Prostate gland (tissue), 2 donors: Measurements from ENCODE around the gene PKNOX2. TPM values are rescaled to one million over a fixed set of nuclear protein-coding genes. Genes with fewer than 3 reads are reported as not detected.

Experiments used
- DNase-seq: peaks from one replicate; pipeline ENCODE4 v3.0.0-alpha.2; 2019; ENCODE audit warnings: low spot score
- H3K27ac ChIP-seq, 2 donors: fragments of 200-600 bp; sonication (generic); 2 replicates each; pipeline ENCODE4 v1.5.1; 2017 to 2019
- H3K27me3 ChIP-seq: fragments of 200-600 bp; sonication (generic); replicated peaks from 2 replicates; pipeline ENCODE4 v1.5.1; 2019; ENCODE audit not compliant: insufficient read depth
- H3K36me3 ChIP-seq, 2 donors: fragments of 200-600 bp; sonication (generic); 1 replicate in 1 of 2; 2 replicates in 1 of 2; pipeline versions ENCODE4 v1.5.1 to v1.8.1; 2017 to 2019
- H3K4me1 ChIP-seq: fragments of 200-600 bp; sonication (generic); replicated peaks from 2 replicates; pipeline ENCODE4 v1.5.1; 2019
- H3K4me3 ChIP-seq, 2 donors: fragments of 200-600 bp; sonication (generic); 2 replicates each; pipeline ENCODE4 v1.5.1; 2017 to 2019
- H3K9me3 ChIP-seq: fragments of 200-600 bp; sonication (generic); 2 replicates; pipeline ENCODE4 v1.5.1; 2017
- POLR2A ChIP-seq: fragments of 450-650 bp; IDR thresholded peaks from one replicate; pipeline ENCODE4 v1.6.1; 2016; ENCODE audit warnings: antibody characterized with exemption, mild to moderate bottlenecking
- POLR2AphosphoS5 ChIP-seq: sonication (generic); formaldehyde crosslinking; IDR thresholded peaks from one replicate; pipeline ENCODE4 v1.6.1; 2017; ENCODE audit warnings: antibody characterized with exemption
- WGBS: methylation state at CpG from one replicate; pipeline ENCODE4 v1.1.5; 2018; 5-methylcytosine and 5-hydroxymethylcytosine counted together
- intact Hi-C: fragments of 100-400 bp; cut with DNase I; formaldehyde crosslinking; loops from one replicate; pipeline ENCODE4 v1.14.2; 2022
- total RNA-seq, 2 donors: library from RNA; depleted of rRNA; stranded (reverse); fragments of >200 nt; gene quantifications; one replicate each; pipeline ENCODE4 v1.1.0, GENCODE V29; 2016
- TF ChIP-seq, protein P1 (sequence below), 4 experiments: fragments of 200-600 bp in 2 of 4; fragments of 450-650 bp in 2 of 4; sonication (generic) in 2 of 4; IDR thresholded peaks; 1 replicate in 3 of 4; 2 replicates in 1 of 4; pipeline ENCODE4 v1.5.1; 2016 to 2019; ENCODE audit warnings: antibody characterized with exemption in 4 of 4, mild to moderate bottlenecking in 2 of 4, moderate library complexity in 2 of 4

Gene PKNOX2
- total RNA-seq, 2 donors from 2014 or later: 12.3 to 14.7 TPM

DNA sequence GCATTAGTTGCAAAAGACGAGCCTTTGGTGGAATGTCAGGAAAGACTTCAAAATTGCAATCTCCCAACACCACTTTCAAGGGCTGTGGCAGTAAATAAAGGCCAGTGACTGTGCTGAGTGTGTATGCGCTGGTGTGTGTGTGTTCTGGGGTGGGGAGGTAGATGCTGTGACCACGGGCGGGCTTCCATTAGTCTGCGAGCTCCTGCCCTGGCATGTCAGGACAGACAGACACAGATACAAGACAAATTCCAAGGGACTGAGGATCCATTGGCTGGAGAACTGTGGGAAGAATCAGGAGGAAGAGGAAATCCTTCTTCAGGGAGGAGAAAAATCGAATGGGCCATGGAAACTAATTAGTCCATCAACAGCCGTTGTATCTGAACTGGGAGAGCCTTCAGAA lies 248.0 kb downstream of the PKNOX2 start:
- H3K36me3 ChIP-seq: no peaks in the 10 kb centered on the region
- DNase-seq: no peak
- H3K27ac ChIP-seq: no peak overlapping the region
- TF ChIP-seq POLR2A (no peak), POLR2AphosphoS5 (no peak)
- TF ChIP-seq, protein P1, sequence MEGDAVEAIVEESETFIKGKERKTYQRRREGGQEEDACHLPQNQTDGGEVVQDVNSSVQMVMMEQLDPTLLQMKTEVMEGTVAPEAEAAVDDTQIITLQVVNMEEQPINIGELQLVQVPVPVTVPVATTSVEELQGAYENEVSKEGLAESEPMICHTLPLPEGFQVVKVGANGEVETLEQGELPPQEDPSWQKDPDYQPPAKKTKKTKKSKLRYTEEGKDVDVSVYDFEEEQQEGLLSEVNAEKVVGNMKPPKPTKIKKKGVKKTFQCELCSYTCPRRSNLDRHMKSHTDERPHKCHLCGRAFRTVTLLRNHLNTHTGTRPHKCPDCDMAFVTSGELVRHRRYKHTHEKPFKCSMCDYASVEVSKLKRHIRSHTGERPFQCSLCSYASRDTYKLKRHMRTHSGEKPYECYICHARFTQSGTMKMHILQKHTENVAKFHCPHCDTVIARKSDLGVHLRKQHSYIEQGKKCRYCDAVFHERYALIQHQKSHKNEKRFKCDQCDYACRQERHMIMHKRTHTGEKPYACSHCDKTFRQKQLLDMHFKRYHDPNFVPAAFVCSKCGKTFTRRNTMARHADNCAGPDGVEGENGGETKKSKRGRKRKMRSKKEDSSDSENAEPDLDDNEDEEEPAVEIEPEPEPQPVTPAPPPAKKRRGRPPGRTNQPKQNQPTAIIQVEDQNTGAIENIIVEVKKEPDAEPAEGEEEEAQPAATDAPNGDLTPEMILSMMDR (IDR thresholded peaks at IDR 0.05): no peak
- H3K4me1 ChIP-seq: no peaks in the 10 kb centered on the region
- no peak overlapping the region for H3K4me3 ChIP-seq
- H3K9me3 ChIP-seq: no peaks in the 10 kb centered on the region
- H3K27me3 ChIP-seq: no peaks in the 10 kb centered on the region
- intact Hi-C loops: no loop called here
- WGBS: 77% methylated on average over 7 of the region's 7 CpGs

DNA sequence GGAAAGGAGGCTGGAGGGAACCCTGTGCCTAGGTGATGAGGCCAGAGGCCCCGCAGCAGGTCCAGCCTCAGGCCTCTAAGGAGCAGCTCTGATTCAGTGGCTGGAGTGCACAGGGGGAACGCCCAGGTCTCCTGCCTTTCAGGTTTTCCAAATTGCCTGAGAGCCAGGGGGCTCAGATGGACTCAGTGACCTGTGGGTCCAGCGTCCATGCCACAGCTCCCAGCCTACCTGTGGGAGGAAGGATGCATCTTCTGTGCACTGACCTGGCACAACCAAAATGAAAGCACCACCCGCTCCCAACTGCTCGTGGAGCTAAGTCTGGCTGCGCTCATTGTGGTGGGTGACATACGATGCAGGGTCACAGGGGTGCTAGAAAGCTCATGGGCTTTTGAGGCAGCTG lies 248.7 kb downstream of the PKNOX2 start:
- no peaks in the 10 kb centered on the region for H3K27me3 ChIP-seq
- no peaks in the 10 kb centered on the region for H3K36me3 ChIP-seq
- no peak overlapping the region for H3K4me3 ChIP-seq
- WGBS: 84% methylated on average over 7 of the region's 7 CpGs
- DNase-seq: no peak
- no peaks in the 10 kb centered on the region for H3K9me3 ChIP-seq
- intact Hi-C loops: no loop called here
- H3K27ac ChIP-seq: no peak overlapping the region
- H3K4me1 ChIP-seq: no peaks in the 10 kb centered on the region
- TF ChIP-seq POLR2AphosphoS5 (no peak), POLR2A (no peak)
- TF ChIP-seq, protein P1 (IDR thresholded peaks at IDR 0.05): no peak

DNA sequence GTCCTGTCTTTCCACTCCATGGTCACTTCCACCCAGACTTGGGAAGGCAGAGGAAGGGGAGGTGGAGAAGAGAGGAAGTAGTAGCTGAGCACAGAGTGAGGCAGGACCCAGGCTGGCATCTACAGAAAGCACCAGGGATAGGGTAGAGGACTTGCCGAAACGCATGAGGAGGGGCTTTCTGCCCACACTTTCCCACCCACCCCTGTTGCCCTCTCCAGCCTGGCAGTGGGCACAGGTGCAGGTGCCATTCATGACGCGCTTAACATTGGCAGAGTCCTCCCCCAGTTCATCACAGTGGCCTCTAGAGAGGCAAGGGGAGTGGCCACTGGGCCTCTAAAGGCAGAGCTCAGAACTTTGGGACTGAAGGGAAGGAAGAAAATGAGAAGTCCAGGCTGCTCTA lies 249.6 kb downstream of the PKNOX2 start:
- Histone ChIP-seq H3K4me1 (no peaks in the 10 kb centered on the region), H3K36me3 (no peaks in the 10 kb centered on the region), H3K9me3 (no peaks in the 10 kb centered on the region), H3K27ac (no peak overlapping the region), H3K4me3 (no peak overlapping the region), H3K27me3 (no peaks in the 10 kb centered on the region)
- no peak for DNase-seq
- TF ChIP-seq, protein P1 (IDR thresholded peaks at IDR 0.05): no peak
- TF ChIP-seq POLR2AphosphoS5 (no peak), POLR2A (no peak)
- intact Hi-C loops: no loop called here
- 92% methylated on average over 4 of the region's 4 CpGs for WGBS

DNA sequence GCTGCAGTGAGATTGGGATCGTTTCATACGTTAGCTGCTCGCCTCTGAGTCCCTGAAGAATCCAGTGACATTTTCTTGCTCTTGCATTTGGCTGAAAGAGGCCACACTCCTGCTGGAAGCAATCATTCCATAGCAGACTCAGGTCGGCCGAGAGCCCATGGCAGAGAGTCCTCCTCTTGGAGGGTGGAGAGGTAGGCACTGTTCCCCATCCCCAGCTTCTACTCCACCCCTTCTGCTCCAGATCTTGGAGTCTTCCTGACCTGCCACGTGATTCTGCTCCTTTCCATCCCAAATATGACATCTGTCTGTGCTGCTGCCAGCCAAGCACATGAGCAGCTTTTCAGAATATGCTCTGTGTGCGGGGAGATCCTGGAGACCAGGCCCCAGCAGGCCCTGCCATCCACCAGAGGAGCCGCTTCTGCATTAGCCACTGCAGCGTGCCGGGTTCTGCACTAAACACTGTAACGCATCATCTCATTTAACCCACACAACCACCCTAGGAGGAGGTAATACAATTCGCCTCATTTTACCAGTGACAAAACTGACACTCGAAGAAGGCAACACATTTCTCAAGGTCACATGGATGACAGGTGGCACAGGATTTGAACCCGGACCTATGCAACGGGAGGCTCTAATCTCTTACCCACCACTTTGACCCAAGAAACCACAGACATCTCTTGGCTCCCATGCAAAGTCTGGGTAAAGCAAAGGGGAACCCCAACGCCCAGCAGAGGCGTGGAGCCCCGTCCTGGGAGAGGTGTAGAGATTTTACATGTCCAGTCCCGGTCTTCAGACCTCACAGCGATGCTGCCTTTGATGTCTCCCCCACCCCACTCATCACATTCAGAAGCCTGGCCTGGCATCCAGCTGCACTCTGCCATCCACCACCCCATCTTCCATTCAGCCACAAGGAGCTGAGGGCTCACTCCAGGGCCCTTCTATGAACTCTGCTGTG lies 252.7 kb downstream of the PKNOX2 start:
- Histone ChIP-seq H3K27me3 (no peaks in the 10 kb centered on the region), H3K9me3 (no peaks in the 10 kb centered on the region), H3K4me1 (no peaks in the 10 kb centered on the region), H3K36me3 (no peaks in the 10 kb centered on the region), H3K4me3 (no peak overlapping the region), H3K27ac (no peak overlapping the region)
- DNase-seq: no peak
- intact Hi-C loops: no loop called here
- TF ChIP-seq POLR2A (no peak), POLR2AphosphoS5 (no peak)
- TF ChIP-seq, protein P1 (IDR thresholded peaks at IDR 0.05): no peak
- WGBS: 75% methylated on average over 19 of the region's 20 CpGs

DNA sequence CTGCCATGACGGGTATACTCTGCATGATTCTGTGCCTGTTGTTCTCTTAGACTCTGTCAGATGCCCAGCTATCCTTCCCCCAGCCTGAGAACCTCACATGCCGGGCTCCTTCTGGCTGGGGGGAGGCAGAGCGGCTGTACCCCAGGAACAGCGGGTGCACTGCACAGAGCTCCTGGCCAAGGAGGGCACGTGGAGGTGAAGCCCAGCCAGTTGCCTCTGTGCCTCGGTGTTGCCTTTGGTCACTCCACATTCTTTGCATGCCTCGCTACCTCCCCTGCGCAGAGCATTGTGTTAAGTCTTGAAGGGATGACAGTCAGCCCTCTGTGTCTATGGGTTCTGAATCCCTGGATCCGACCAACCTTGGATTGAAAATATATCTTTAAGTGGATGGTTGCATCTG lies 253.8 kb downstream of the PKNOX2 start:
- Histone ChIP-seq H3K4me3 (no peak overlapping the region), H3K9me3 (no peaks in the 10 kb centered on the region), H3K36me3 (no peaks in the 10 kb centered on the region), H3K4me1 (no peaks in the 10 kb centered on the region), H3K27ac (no peak overlapping the region), H3K27me3 (no peaks in the 10 kb centered on the region)
- 78% methylated on average over 9 of the region's 9 CpGs for WGBS
- DNase-seq: no peak
- TF ChIP-seq, protein P1 (IDR thresholded peaks at IDR 0.05): no peak
- no peak for TF ChIP-seq POLR2A
- no peak for TF ChIP-seq POLR2AphosphoS5
- intact Hi-C loops: no loop called here
